ENCODE results near the gene KCNK7.

The KCNK7 gene

GRCh38 chr11:65589444-65590239, 6.0 kb downstream of the KCNK7 start:
- Histone ChIP-seq H3K27me3 (ENCODE audit: control insufficient read depth, insufficient read depth, low read length) (peaks cover 50% of the 10 kb centered on the region), H3K9ac (ENCODE audit: low read depth, low read length) (no peak overlapping the region), H3K4me1 (ENCODE audit: control insufficient read depth, insufficient read depth, low read length) (peaks cover 7% of the 10 kb centered on the region), H3K4me3 (ENCODE audit: low read depth, low read length) (no peak overlapping the region), H3K9me3 (ENCODE audit: control insufficient read depth, insufficient read depth, low read length) (no peaks in the 10 kb centered on the region), H3K36me3 (ENCODE audit: control insufficient read depth, insufficient read depth, low read length) (no peaks in the 10 kb centered on the region)

DNA sequence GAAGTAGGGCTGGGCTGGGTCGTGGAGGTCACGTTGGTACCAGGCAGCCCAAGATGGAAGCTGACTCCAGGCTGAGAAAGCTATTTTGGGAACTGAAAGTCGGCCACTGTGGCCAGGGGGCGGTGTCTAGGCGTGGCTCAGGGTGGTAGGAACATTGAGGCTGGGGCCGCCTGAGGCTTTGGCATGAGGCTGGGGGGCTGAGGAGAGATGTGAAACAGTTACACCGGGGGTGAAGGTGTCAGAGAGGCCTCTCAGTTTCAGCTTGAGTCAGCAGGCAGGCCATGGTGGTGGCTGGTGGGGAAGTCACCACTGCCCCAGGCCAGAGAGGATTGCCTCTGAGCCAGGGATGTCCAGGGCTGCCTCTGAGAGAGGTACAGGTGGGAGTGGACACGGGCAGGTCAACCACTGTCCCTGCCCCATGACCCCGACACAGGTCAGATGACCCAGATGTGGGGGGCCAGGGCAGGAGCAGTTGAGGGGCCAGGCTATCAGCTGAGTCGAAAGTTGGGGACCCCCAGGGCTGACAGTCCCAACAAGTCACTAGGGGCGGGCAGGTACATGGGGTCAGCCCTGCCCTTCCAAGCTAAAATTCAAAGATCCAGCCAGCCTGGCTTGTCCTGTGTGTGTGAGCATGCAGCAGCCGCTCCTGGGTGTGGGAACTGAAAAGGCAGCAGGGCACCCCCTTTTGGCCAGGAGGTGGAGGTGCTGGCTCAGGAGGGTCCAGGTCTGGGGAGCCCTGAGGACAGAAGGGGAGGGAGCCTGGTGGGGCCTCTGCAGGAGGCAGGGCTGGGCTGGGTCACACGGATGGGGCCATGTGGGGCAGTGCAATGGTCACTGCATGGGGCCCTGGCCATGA, 7.2 kb downstream of the KCNK7 start:
- H3K27me3 ChIP-seq (ENCODE audit: control insufficient read depth, insufficient read depth, low read length), result peaks cover 57% of the 10 kb centered on the region
- no peak overlapping the region for H3K9ac ChIP-seq (ENCODE audit: low read depth, low read length)

GRCh38 chr11:65586676-65587075, 8.9 kb downstream of the KCNK7 start:
- H3K27me3 ChIP-seq (ENCODE audit: control insufficient read depth, insufficient read depth, low read length), result peaks cover 63% of the 10 kb centered on the region
- H3K9me3 ChIP-seq (ENCODE audit: control insufficient read depth, insufficient read depth, low read length), result no peaks in the 10 kb centered on the region
- H3K4me1 ChIP-seq (ENCODE audit: control insufficient read depth, insufficient read depth, low read length), result peaks cover 7% of the 10 kb centered on the region
- no peak overlapping the region for H3K9ac ChIP-seq (ENCODE audit: low read depth, low read length)
- no peak overlapping the region for H3K4me3 ChIP-seq (ENCODE audit: low read depth, low read length)
- no peaks in the 10 kb centered on the region for H3K36me3 ChIP-seq (ENCODE audit: control insufficient read depth, insufficient read depth, low read length)

More for the DNA sequence above, 7.2 kb downstream of the KCNK7 start:
- Histone ChIP-seq H3K36me3 (ENCODE audit: control insufficient read depth, insufficient read depth, low read length) (no peaks in the 10 kb centered on the region), H3K4me3 (ENCODE audit: low read depth, low read length) (no peak overlapping the region), H3K4me1 (ENCODE audit: control insufficient read depth, insufficient read depth, low read length) (peaks cover 7% of the 10 kb centered on the region), H3K9me3 (ENCODE audit: control insufficient read depth, insufficient read depth, low read length) (no peaks in the 10 kb centered on the region)

GRCh38 chr11:65586247-65586630, 9.4 kb downstream of the KCNK7 start:
- H3K9me3 ChIP-seq (ENCODE audit: control insufficient read depth, insufficient read depth, low read length), result no peaks in the 10 kb centered on the region
- H3K27me3 ChIP-seq (ENCODE audit: control insufficient read depth, insufficient read depth, low read length), result peaks cover 62% of the 10 kb centered on the region
- H3K4me3 ChIP-seq (ENCODE audit: low read depth, low read length), result no peak overlapping the region
- no peaks in the 10 kb centered on the region for H3K36me3 ChIP-seq (ENCODE audit: control insufficient read depth, insufficient read depth, low read length)
- no peak overlapping the region for H3K9ac ChIP-seq (ENCODE audit: low read depth, low read length)
- peaks cover 7% of the 10 kb centered on the region for H3K4me1 ChIP-seq (ENCODE audit: control insufficient read depth, insufficient read depth, low read length)

DNA sequence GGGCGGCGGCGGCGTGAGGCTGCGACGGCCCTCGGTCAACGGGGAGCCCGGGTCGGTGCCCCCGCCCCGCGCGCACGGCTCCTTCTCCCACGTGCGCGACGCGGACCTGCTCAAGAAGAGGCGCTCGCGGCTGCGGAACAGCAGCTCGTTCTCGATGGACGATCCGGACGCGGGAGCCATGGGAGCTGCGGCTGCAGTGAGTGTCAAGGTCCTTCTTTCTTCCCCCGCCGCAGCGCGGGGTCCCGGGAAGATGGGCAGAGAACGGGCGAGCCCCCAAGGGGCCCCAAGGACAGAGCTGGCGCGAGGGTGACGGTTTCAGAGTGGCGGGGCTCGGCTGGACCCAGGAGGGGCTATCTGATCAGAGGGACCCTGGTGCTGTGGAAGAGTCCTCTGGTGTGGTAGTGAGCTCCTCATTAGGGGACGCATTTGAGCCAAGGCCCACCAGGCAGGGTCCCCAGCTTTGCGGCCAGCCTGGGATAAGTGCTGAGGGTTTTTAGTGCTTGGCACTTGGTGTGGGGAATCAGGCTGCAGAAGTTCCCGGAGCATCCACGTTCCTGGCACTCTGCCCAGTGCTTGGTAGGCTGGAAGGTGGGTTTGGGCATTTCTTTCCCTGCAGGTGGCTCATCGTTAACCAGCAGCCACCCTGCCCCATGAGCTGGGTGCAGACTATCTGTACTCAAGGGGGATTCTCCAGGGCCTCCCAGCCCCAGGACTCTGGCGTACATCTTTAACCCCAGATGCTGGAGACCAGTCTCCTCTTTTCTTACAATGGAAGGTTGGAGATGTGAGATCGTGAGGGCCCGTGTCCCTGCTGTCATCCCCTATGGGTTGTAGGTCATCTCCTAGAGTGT, 10.0 kb downstream of the KCNK7 start:
- no peak overlapping the region for H3K4me3 ChIP-seq (ENCODE audit: low read depth, low read length)
- no peaks in the 10 kb centered on the region for H3K9me3 ChIP-seq (ENCODE audit: control insufficient read depth, insufficient read depth, low read length)
- no peak overlapping the region for H3K9ac ChIP-seq (ENCODE audit: low read depth, low read length)
- H3K36me3 ChIP-seq (ENCODE audit: control insufficient read depth, insufficient read depth, low read length), result no peaks in the 10 kb centered on the region
- peaks cover 58% of the 10 kb centered on the region for H3K27me3 ChIP-seq (ENCODE audit: control insufficient read depth, insufficient read depth, low read length)
- peaks cover 7% of the 10 kb centered on the region for H3K4me1 ChIP-seq (ENCODE audit: control insufficient read depth, insufficient read depth, low read length)

- peaks cover 7% of the 10 kb centered on the region for H3K4me1 ChIP-seq (ENCODE audit: control insufficient read depth, insufficient read depth, low read length)
Measured at GRCh38 chr11:65584723-65585171, 10.9 kb downstream of the KCNK7 start.

GRCh38 chr11:65584106-65584505, 11.5 kb downstream of the KCNK7 start:
- H3K27me3 ChIP-seq (ENCODE audit: control insufficient read depth, insufficient read depth, low read length), result peaks cover 57% of the 10 kb centered on the region
- H3K9me3 ChIP-seq (ENCODE audit: control insufficient read depth, insufficient read depth, low read length), result no peaks in the 10 kb centered on the region
- peaks cover 7% of the 10 kb centered on the region for H3K4me1 ChIP-seq (ENCODE audit: control insufficient read depth, insufficient read depth, low read length)
- H3K9ac ChIP-seq (ENCODE audit: low read depth, low read length), result no peak overlapping the region
- peak overlapping the region; percentile 54 for H3K4me3 ChIP-seq (ENCODE audit: low read depth, low read length)
- no peaks in the 10 kb centered on the region for H3K36me3 ChIP-seq (ENCODE audit: control insufficient read depth, insufficient read depth, low read length)

More at GRCh38 chr11:65584723-65585171, 10.9 kb downstream of the KCNK7 start:
- H3K9ac ChIP-seq (ENCODE audit: low read depth, low read length), result no peak overlapping the region
- no peaks in the 10 kb centered on the region for H3K36me3 ChIP-seq (ENCODE audit: control insufficient read depth, insufficient read depth, low read length)
- peak overlapping the region; percentile 54 for H3K4me3 ChIP-seq (ENCODE audit: low read depth, low read length)
- H3K27me3 ChIP-seq (ENCODE audit: control insufficient read depth, insufficient read depth, low read length), result peaks cover 54% of the 10 kb centered on the region
- H3K9me3 ChIP-seq (ENCODE audit: control insufficient read depth, insufficient read depth, low read length), result no peaks in the 10 kb centered on the region

DNA sequence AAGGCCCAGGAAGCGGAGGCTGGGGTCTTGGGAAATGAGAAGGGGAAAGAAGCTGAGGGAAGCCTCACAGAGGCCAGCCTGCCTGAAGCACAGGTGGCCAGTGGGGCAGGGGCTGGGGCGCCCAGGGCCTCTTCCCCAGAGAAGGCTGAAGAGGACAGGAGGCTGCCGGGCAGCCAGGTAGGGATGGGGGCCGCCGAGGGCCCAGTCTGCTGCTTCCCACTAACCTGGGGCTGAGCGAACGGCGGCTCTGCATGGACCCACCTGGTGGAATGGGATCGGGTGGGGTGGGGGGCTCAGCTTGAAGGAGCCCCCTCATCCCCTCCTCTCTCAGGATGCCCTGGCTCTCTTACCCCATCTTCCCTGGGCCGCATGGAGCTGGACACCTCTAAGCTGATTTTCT, 12.0 kb downstream of the KCNK7 start:
- Histone ChIP-seq H3K9ac (ENCODE audit: low read depth, low read length) (no peak overlapping the region), H3K4me1 (ENCODE audit: control insufficient read depth, insufficient read depth, low read length) (peaks cover 7% of the 10 kb centered on the region), H3K36me3 (ENCODE audit: control insufficient read depth, insufficient read depth, low read length) (no peaks in the 10 kb centered on the region), H3K4me3 (ENCODE audit: low read depth, low read length) (no peak overlapping the region), H3K9me3 (ENCODE audit: control insufficient read depth, insufficient read depth, low read length) (no peaks in the 10 kb centered on the region), H3K27me3 (ENCODE audit: control insufficient read depth, insufficient read depth, low read length) (peaks cover 59% of the 10 kb centered on the region)

- Histone ChIP-seq H3K4me1 (ENCODE audit: control insufficient read depth, insufficient read depth, low read length) (peaks cover 2% of the 10 kb centered on the region), H3K36me3 (ENCODE audit: control insufficient read depth, insufficient read depth, low read length) (no peaks in the 10 kb centered on the region), H3K9ac (ENCODE audit: low read depth, low read length) (no peak overlapping the region), H3K9me3 (ENCODE audit: control insufficient read depth, insufficient read depth, low read length) (no peaks in the 10 kb centered on the region), H3K4me3 (ENCODE audit: low read depth, low read length) (no peak overlapping the region), H3K27me3 (ENCODE audit: control insufficient read depth, insufficient read depth, low read length) (peaks cover 74% of the 10 kb centered on the region)
Measured at GRCh38 chr11:65581928-65582327, 13.7 kb downstream of the KCNK7 start.

GRCh38 chr11:65580756-65581155, 14.8 kb downstream of the KCNK7 start:
- no peak overlapping the region for H3K9ac ChIP-seq (ENCODE audit: low read depth, low read length)
- no peaks in the 10 kb centered on the region for H3K4me1 ChIP-seq (ENCODE audit: control insufficient read depth, insufficient read depth, low read length)
- no peak overlapping the region for H3K4me3 ChIP-seq (ENCODE audit: low read depth, low read length)
- H3K27me3 ChIP-seq (ENCODE audit: control insufficient read depth, insufficient read depth, low read length), result peaks cover 73% of the 10 kb centered on the region
- H3K9me3 ChIP-seq (ENCODE audit: control insufficient read depth, insufficient read depth, low read length), result no peaks in the 10 kb centered on the region
- H3K36me3 ChIP-seq (ENCODE audit: control insufficient read depth, insufficient read depth, low read length), result no peaks in the 10 kb centered on the region

DNA sequence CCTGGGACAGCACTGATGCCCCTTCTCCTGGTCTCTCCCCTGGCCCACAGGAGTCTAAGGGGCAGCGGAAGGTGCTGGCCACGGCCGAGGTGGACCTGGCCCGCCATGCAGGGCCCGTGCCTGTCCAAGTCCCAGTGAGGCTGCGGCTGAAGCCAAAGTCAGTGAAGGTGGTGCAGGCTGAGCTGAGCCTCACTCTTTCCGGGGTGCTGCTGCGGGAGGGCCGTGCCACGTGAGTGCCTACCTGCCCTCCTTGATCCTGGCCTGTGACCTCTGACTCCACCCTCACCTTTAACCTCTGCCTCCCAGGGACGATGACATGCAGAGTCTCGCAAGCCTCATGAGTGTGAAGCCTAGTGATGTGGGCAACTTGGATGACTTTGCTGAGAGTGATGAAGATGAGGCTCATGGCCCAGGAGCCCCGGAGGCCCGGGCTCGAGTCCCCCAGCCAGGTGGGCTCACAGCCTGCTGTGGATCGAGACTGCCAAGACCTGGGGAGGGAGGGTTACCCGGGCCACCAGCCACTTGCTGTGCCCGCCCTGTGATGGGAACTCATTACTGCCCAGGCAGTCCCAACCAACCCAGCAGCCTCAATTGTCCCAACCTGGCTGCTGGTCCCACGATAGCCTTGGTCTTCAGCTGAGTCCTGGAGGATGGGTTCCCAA, 15.4 kb downstream of the KCNK7 start:
- Histone ChIP-seq H3K27me3 (ENCODE audit: control insufficient read depth, insufficient read depth, low read length) (peaks cover 72% of the 10 kb centered on the region), H3K36me3 (ENCODE audit: control insufficient read depth, insufficient read depth, low read length) (no peaks in the 10 kb centered on the region), H3K4me3 (ENCODE audit: low read depth, low read length) (no peak overlapping the region), H3K9me3 (ENCODE audit: control insufficient read depth, insufficient read depth, low read length) (no peaks in the 10 kb centered on the region), H3K9ac (ENCODE audit: low read depth, low read length) (no peak overlapping the region), H3K4me1 (ENCODE audit: control insufficient read depth, insufficient read depth, low read length) (no peaks in the 10 kb centered on the region)

All from iPS-15b (cell line).